GM18526 (cell line): ENCODE measurements around the gene EBP.

Experiments
- POLR2A ChIP-seq: IDR thresholded peaks from 3 replicates; pipeline ENCODE4 v1.6.1; 2011; ENCODE audit not compliant: insufficient read length; ENCODE audit errors: extremely low read depth

The EBP gene

DNA sequence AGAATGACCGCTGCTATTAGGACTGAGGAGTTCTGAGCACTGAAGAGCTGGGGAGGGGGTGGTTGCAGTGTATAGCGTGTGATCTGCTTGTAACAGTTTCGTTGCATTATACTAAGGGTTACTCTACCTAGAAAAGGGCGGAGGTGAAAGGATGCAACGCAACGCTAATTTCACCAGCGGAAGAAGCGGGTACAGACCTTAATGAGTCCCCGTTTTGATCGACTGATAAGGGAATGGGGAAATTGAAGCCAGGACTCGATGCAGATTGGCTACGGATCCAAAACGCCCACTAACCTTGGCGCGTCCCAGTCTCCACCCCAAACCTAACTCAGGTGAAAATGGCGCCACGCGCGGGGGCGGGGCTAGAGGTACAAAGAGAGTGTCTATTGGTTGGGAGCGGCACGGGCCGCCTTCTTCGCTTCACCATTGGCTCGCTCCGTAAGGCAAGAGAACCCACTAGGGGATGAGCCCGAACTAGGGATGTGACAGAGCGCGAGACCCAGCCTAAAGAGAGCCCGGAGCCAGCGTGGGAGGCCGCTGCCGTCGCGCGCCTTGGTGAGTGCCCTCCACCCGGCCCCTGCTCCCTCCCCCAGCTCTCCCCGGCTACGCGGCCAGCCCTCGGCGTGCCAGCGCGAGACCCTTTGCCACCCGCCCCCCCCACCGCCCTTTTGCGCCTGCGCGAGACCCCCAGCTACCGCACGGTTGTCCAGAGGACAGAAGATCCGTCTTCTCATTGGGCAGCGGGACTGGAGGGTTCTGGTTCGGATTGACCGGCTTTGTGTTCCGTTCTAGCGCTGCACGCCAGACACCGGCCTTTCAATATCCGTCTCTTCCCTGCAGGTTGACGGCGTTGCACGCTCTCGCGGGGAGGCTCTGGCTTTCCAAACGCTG, at the start of gene EBP:
Gene EBP (plus strand): TSS at position 456 of the 891 bp plus-strand sequence. CDS start 1,964 bp downstream, outside the sequence.
- peak; percentile 81 for TF ChIP-seq POLR2A

DNA sequence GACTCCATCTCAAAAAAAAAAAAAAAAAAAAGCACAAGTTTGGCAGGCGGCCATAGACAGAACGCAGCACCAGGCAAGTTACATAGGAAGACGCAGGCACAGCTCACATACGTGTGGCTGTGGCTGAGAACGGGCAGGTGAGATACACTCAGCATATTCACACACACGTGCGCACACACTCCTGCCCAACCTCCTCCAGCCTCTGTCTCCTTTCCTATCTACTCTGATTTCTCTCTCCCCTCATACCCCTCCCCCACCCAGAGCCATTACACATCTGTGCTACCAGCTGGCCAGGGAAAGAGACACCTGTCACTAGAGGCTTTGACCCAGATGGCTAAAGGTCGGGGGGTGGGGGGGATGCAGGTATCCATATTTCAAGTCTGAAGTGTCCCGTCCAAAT, 49.4 kb upstream of the EBP start:
- no peak for TF ChIP-seq POLR2A

DNA sequence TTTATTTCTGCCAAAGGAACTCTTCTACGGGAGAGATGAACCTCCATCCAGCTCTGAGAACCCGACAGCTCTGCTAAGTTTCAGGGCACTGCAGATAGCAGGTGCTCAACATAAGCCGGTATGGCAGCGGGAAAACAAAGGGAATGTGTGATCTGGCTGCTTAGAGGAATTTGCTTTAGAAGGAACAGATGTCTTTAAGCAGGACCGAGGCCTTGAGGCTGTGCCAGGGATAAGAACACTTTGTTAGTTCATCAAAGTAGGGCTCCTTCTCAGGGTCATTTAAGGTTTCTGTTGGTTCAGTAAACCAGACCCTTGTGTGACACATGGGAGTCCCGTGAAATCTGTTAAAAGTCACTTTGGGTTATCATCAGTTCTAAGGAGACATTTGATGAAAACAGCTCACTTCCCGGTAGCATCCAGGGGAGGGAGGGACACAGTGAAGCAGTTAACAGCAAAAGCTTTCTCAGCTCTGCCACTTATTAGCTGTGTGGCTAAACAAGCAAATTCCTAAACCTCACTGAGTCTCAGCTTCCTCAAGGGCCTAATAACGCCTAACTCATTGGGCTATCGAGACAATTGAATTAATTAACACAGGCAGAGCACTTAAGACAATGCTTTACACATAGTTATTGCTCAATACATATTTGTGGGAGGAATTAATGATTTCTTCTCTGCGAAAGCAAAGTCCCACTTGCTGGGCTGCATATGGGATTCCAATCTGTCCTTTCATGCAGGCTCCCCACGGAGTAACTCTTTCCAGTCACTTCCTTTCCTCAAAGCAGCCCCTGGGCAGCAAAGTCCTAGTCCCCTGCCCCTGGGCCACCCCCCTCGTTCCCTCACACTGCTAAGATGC, 48.5 kb upstream of the EBP start:
- no peak for TF ChIP-seq POLR2A

DNA sequence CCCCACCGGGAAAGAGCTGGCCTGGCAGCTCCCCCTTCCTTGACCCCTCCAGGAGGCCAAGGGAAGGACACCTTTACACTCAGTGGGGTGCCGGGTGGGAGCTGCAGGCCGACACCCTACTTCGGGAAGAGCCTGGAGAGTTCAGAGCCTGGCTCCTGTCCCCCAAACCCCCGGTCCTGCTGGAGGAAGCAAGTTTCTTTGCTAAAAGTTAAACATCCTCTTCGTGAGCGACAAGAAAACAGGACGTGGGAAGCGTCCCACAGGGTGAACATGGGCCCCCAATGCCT, 48.0 kb upstream of the EBP start:
- no peak for TF ChIP-seq POLR2A

DNA sequence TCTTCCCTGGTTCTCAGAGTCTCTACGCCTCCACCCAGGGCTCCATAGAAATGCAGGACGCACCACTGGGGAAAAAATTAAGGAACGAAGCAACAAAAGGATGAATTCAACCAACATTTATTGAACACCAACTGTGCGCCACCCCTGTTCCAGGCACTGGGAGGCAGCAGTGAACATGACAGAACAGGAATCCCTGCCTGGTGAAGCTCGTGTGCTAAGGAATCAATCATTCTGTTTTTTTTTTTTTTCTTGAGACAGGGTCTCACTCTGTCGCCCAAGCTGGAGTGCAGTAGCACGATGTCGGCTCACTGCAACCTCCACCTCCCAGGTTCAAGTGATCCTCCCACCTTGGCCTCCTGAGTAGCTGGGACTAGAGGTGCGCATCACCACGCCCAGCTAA, 47.5 kb upstream of the EBP start:
- no peak for TF ChIP-seq POLR2A

DNA sequence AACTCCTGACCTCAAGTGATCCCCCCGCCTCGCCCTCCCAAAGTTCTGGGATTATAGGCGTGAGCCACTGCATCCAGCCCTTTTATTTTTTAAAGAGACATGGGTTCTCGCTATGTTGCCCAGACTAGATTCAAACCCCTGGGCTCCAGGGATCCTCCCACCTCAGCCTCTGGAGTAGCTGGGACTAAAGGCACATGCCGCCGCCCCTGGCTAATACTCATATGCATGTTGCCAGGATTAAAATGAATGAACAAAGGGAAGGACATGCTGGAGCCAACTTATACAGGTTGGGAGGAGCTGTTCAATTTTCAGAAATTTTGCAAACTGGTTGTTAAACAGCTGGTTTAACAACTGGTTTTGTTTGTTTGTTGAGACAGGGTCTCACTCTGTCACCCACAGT, 47.0 kb upstream of the EBP start:
- TF ChIP-seq POLR2A, result no peak

DNA sequence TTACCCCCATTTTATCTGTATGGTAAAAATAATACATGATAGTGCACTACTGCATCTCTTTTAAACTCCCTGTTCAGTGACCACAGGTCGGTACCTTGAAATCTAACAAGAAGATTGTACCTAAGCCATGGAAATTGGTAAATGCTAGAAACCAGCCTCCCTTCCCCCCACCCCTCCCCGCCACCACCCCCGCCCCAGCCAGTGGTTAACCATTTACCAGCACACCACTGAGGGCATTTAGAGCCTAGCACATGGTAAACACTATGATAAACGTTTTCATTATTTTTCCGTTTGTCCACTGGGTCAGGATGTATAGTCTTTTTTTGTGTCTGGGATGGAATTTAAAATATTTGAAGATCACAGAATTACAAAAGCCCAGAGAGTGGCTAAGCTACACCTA, 46.3 kb upstream of the EBP start:
- no peak for TF ChIP-seq POLR2A

DNA sequence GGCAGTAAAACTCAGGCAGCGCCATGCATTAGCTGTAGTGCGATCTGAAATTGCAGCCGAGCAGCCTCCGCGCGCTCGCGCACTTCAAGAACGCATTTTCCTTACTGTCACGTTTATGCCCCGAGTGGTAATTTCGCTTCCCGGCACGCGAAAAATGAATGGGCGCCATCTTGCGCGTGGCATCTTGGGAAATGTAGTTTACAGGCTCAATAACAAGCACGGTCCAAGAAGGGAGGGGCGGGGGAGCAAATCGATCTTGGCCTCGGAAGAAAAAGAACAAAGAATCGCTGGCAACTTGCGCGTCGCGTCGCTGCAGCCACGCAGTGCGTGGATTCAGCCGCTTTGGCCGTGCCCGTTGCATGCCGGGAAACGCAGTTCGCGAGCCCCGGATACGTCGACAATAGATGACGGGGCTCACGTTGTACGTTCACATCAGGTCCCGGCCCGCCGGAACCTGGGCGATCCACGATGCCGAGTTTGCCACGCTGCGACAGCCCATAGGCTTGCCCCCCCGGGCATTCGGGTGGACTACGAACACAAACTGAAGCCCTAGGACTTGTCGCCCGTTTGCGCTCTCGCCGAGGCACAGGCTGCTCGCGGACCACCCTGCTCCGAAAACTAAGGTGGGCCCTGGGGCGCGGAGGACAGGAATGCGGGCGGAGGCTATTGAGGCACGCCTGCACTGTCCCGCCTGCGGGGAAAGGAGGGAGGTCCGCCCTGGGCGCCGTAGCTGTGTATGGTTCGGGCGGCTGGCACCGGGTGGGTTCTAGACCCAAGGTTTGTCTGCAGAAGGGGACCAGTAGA, 45.6 kb upstream of the EBP start, which contains the start of gene FTSJ1:
Gene FTSJ1 (plus strand): TSS at position 426 of the 804 bp plus-strand sequence. CDS start 1,849 bp downstream, outside the sequence.
- peak; percentile 40 for TF ChIP-seq POLR2A

DNA sequence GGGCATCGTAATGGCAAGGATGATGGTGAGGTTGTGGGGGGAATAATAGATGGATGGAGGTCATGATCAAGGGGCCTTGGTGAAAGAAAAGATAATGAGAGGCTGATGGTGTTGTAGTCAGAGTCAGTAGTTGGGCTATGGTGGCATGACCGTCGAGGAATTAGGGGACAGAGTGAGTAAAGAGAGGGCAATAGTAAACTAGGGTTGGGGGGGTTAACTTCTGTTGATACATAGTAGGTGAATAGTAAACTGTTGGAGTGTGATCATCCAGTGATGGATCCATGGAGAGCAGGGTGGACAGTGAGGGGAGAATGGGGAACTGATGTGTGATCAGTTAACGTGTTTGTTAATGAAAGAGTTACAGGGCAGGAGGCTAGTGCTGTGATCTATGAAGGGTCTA, 44.7 kb upstream of the EBP start:
- TF ChIP-seq POLR2A, result no peak

DNA sequence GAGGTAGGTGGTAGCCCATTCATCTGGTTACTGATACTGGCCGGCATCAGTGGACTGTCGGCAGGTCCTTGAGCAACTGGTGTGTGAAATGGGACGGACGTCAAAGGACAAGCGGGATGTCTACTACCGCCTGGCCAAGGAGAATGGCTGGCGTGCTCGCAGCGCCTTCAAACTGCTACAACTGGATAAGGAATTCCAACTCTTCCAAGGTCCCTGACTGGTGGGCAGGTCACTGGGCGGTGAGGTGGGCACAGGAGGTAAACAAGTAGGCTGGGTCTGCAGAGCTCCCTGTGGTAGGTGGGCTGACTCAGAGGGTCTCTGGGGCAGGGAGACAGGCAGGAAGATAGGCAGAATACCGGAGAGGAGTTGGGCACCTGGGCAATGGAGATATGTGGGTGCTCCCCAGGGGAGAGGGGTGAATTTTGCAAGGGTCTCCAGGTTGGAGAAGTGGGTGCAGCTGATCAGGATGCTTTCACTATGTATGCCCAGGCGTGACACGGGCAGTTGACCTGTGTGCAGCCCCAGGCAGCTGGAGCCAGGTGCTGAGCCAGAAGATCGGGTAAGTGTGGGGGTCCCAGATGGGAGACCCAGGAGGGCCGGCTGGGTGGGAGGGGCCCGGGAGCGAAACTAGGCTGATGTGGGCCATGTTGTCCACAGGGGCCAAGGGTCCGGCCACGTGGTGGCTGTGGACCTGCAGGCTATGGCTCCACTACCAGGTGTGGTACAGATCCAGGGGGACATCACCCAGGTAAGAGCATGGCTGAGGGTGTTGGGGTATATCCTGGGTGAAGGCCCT, 43.5 kb upstream of the EBP start:
- no peak for TF ChIP-seq POLR2A

DNA sequence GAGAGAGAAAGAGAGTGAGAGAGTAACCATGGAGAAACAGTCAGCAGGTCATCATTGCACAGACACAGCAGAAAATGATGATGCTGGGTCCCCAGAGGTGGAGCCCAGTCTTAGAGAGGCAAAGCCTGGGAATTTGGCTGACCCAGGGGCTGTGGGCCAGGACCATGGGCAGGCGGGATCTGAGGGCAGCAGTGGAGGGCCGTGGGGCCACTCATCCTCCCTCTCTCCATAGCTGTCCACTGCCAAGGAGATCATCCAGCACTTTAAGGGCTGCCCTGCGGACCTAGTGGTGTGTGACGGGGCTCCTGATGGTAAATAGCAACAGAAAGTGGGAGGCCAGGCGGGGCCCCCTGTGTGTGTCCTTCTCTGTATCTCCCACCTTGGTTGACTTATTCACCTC, 42.8 kb upstream of the EBP start:
- no peak for TF ChIP-seq POLR2A

DNA sequence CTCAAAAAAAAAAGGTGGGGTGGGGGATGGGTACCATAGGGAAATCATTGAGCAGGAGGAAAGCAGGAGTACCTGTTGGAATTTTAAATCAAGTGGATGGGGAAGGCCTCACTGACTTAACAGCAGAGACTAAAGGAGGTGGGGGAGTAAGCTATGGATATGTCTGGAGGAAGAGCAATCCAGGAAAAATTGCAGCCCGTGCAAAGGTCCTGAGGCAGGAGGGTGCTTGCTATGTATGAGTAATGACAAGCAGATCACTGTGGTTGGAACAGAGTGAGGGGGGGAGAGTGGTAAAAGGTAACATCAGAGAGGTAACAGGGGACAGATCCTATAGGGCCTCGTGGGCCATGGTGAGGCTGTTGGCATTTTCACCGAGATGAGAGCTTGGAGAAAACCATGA, 41.5 kb upstream of the EBP start:
- TF ChIP-seq POLR2A, result no peak

DNA sequence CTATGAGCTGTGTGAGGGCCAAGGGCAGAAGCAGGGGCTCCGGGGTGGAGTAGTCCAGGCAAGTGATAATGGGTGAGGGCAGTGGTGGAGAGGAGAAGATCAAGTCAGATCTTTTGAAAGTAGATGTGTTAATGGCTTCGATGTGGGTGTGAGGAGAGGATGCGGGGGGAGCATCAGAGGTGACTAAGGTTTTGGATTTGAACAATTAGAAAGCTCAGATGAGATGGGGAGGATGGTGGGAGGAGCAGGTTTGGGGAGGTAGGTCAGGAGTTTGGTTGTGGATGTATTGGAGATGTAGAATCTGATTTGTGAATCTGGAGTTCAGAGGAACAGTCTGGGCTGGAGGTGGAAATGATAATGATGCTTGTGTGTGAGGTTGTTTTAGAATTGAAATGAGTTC, 41.0 kb upstream of the EBP start:
- TF ChIP-seq POLR2A, result no peak

DNA sequence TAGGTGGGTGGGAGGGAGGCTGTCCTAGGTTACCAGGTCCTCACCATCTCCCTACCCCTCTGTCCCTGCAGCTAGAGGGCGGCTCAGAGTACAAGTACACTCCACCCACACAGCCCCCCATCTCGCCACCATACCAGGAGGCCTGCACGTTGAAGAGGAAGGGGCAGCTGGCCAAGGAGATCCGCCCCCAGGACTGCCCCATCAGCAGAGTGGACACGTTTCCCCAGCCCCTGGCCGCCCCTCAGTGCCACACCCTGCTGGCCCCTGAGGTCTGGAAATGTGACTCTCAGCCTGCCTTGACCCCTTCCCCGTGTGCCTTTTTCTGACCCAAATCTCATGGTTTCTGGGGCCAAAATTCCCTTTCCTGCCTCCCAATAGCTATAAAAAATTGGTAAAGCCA, 39.1 kb upstream of the EBP start:
- TF ChIP-seq POLR2A, result no peak
